Common myeloid progenitor, CD34-positive (primary cell): Measurements from ENCODE around the gene NOD1.
"Not testable (repeated sequence)": the region's sequence is repeated elsewhere in the genome, so short reads cannot be mapped to it uniquely, and the experiment has no call there.

Experiments
- CTCF ChIA-PET: fragments of 350-600 bp; sonication (Branson Sonifier 250); formaldehyde crosslinking; loops from one replicate; lab custom pipeline; 2021; ENCODE audit warnings: antibody characterized with exemption; lab: Charles Lee
- POLR2A ChIA-PET: fragments of 350-600 bp; sonication (Branson Sonifier 250); formaldehyde crosslinking; loops from one replicate; lab custom pipeline; 2021; ENCODE audit warnings: antibody characterized with exemption; lab: Charles Lee
- DNase-seq, 3 donors: peaks; one replicate each; pipeline versions ENCODE4 v3.0.0 to v3.0.0-alpha.2; 2013
- H3K27ac ChIP-seq, 2 experiments: 1 replicate in 1 of 2; 2 replicates in 1 of 2; pipeline ENCODE4 v1.7.0; 2013; ENCODE audit warnings: inconsistent platforms in 2 of 2, low read length in 2 of 2, mild to moderate bottlenecking in 2 of 2, low read depth in 1 of 2, moderate library complexity in 1 of 2; ENCODE audit not compliant: severe bottlenecking in 2 of 2, insufficient read depth in 1 of 2, poor library complexity in 1 of 2
- H3K27me3 ChIP-seq, 5 experiments: replicated peaks in 2 of 5; 1 replicate in 3 of 5; 2 replicates in 2 of 5; pipeline versions ENCODE4 v1.6.1 to v1.7.0; 2013; ENCODE audit warnings: low read length in 4 of 5, mild to moderate bottlenecking in 2 of 5, moderate library complexity in 2 of 5, inconsistent platforms in 1 of 5; ENCODE audit not compliant: insufficient read depth in 5 of 5, control insufficient read depth in 4 of 5
- H3K36me3 ChIP-seq, 4 experiments: 1 replicate in 2 of 4; 2 replicates in 2 of 4; pipeline versions ENCODE4 v1.6.1 to v1.7.0; 2013; ENCODE audit warnings: low read length in 3 of 4, control low read depth in 1 of 4, mild to moderate bottlenecking in 1 of 4; ENCODE audit not compliant: control insufficient read depth in 4 of 4, insufficient read depth in 4 of 4
- H3K4me1 ChIP-seq, 4 experiments: 1 replicate in 3 of 4; 2 replicates in 1 of 4; pipeline versions ENCODE4 v1.6.1 to v1.7.1; 2013; ENCODE audit warnings: low read length in 3 of 4, mild to moderate bottlenecking in 3 of 4, control low read depth in 1 of 4, inconsistent platforms in 1 of 4, moderate library complexity in 1 of 4; ENCODE audit not compliant: control insufficient read depth in 4 of 4, insufficient read depth in 4 of 4; ENCODE audit errors: control extremely low read depth in 1 of 4
- H3K4me3 ChIP-seq, 7 experiments: 1 replicate in 4 of 7; 2 replicates in 3 of 7; pipeline versions ENCODE4 v1.5.1 to v1.7.0; 2013; ENCODE audit warnings: mild to moderate bottlenecking in 7 of 7, low read length in 6 of 7, moderate library complexity in 6 of 7, inconsistent platforms in 2 of 7, low read depth in 2 of 7, control low read depth in 1 of 7; ENCODE audit not compliant: insufficient read depth in 4 of 7, control insufficient read depth in 1 of 7; ENCODE audit errors: extremely low read depth in 1 of 7
- H3K9me3 ChIP-seq, 5 experiments: 1 replicate in 4 of 5; 2 replicates in 1 of 5; pipeline versions ENCODE4 v1.6.1 to v1.7.1; 2013; ENCODE audit warnings: low read length in 4 of 5, mild to moderate bottlenecking in 2 of 5, inconsistent platforms in 1 of 5, low read depth in 1 of 5, moderate library complexity in 1 of 5; ENCODE audit not compliant: control insufficient read depth in 4 of 5, insufficient read depth in 2 of 5; ENCODE audit errors: control extremely low read depth in 1 of 5
- WGBS: methylation state at CpG from one replicate; pipeline ENCODE4 v1.1.5; 2013; ENCODE audit not compliant: insufficient coverage; 5-methylcytosine and 5-hydroxymethylcytosine counted together

Gene NOD1

GRCh38 chr7:30421647-30422196, 56.9 kb downstream of the NOD1 start:
- Histone ChIP-seq H3K36me3 (peaks cover 7 to 28% (median 21%) of the 10 kb centered on the region in 4 experiments), H3K4me3 (no peak overlapping the region), H3K4me1 (peaks cover 0 to 6% (median 1%) of the 10 kb centered on the region in 4 experiments), H3K9me3 (peaks cover 0 to 4% (median 0%) of the 10 kb centered on the region in 5 experiments), H3K27me3 (no peaks in the 10 kb centered on the region), H3K27ac (no peak overlapping the region)
- ChIA-PET CTCF (interaction anchor here (0.7 kb wide), 1 partner anchor 33 kb away, joined by 3 read pairs; no protein-coding TSS in a partner anchor), POLR2A (no interaction called here)
- WGBS: 100% methylated on average over 2 of the region's 3 CpGs
- DNase-seq: peak in 1 of 3 donors; percentile 19

GRCh38 chr7:30420662-30421061, 57.9 kb downstream of the NOD1 start:
- Histone ChIP-seq H3K4me3 (no peak overlapping the region), H3K27ac (no peak overlapping the region), H3K9me3 (peaks cover 0 to 4% (median 0%) of the 10 kb centered on the region in 5 experiments), H3K4me1 (peaks cover 0 to 6% (median 1%) of the 10 kb centered on the region in 4 experiments), H3K36me3 (peaks cover 6 to 19% (median 16%) of the 10 kb centered on the region in 4 experiments), H3K27me3 (no peaks in the 10 kb centered on the region)
- ChIA-PET POLR2A (no interaction called here), CTCF (no interaction called here)
- 83% methylated on average over 2 of the region's 3 CpGs for WGBS
- no peak for DNase-seq

GRCh38 chr7:30420080-30420479, 58.5 kb downstream of the NOD1 start:
- H3K27ac ChIP-seq, H3K4me3 ChIP-seq, H3K4me1 ChIP-seq, H3K27me3 ChIP-seq, DNase-seq, CTCF ChIA-PET, POLR2A ChIA-PET, H3K9me3 ChIP-seq: not testable (repeated sequence)
- H3K36me3 ChIP-seq: peaks cover 2 to 13% (median 12%) of the 10 kb centered on the region in 4 experiments
- no CpG with 5 or more reads among the region's 26 CpGs for WGBS

GRCh38 chr7:30413864-30414263, 64.7 kb downstream of the NOD1 start:
- CTCF ChIA-PET: interaction anchor here (1.4 to 5.7 kb wide), 3 partner anchors 25 to 137 kb away, joined by 3 to 47 read pairs (median 5); no protein-coding TSS in a partner anchor
- DNase-seq: no peak
- POLR2A ChIA-PET: no interaction called here
- Histone ChIP-seq H3K36me3 (no peaks in the 10 kb centered on the region), H3K27ac (no peak overlapping the region), H3K4me1 (peaks cover 0 to 3% (median 0%) of the 10 kb centered on the region in 4 experiments), H3K27me3 (no peaks in the 10 kb centered on the region), H3K9me3 (peaks cover 0 to 11% (median 5%) of the 10 kb centered on the region in 5 experiments), H3K4me3 (no peak overlapping the region)
- 99% methylated on average over 7 of the region's 7 CpGs for WGBS

GRCh38 chr7:30412782-30413504, 65.6 kb downstream of the NOD1 start:
- CTCF ChIA-PET: interaction anchor here (1.0 to 5.7 kb wide), 5 partner anchors 26 to 136 kb away, joined by 3 to 47 read pairs (median 5); no protein-coding TSS in a partner anchor
- DNase-seq: peak; percentile 47 to 69 (median 69)
- POLR2A ChIA-PET: no interaction called here
- H3K36me3 ChIP-seq: no peaks in the 10 kb centered on the region
- peaks cover 0 to 11% (median 5%) of the 10 kb centered on the region in 5 experiments for H3K9me3 ChIP-seq
- 70% methylated on average over 3 of the region's 5 CpGs for WGBS
- no peak overlapping the region for H3K4me3 ChIP-seq
- no peaks in the 10 kb centered on the region for H3K27me3 ChIP-seq
- no peak overlapping the region for H3K27ac ChIP-seq
- peaks cover 0 to 3% (median 0%) of the 10 kb centered on the region in 4 experiments for H3K4me1 ChIP-seq

GRCh38 chr7:30411897-30412296, 66.7 kb downstream of the NOD1 start:
- H3K4me1 ChIP-seq: peaks cover 0 to 3% (median 0%) of the 10 kb centered on the region in 4 experiments
- no peak for DNase-seq
- H3K9me3 ChIP-seq: peaks cover 0 to 11% (median 5%) of the 10 kb centered on the region in 5 experiments
- CTCF ChIA-PET: interaction anchor here (1.8 to 5.7 kb wide), 2 partner anchors 130 to 135 kb away, joined by 6 to 47 read pairs; no protein-coding TSS in a partner anchor
- H3K4me3 ChIP-seq: no peak overlapping the region
- H3K36me3 ChIP-seq: no peaks in the 10 kb centered on the region
- no peaks in the 10 kb centered on the region for H3K27me3 ChIP-seq
- WGBS: no CpG with 5 or more reads among the region's 3 CpGs
- POLR2A ChIA-PET: no interaction called here
- no peak overlapping the region for H3K27ac ChIP-seq

GRCh38 chr7:30411173-30411572, 67.4 kb downstream of the NOD1 start:
- POLR2A ChIA-PET: no interaction called here
- DNase-seq: no peak
- Histone ChIP-seq H3K4me3 (no peak overlapping the region), H3K36me3 (no peaks in the 10 kb centered on the region), H3K9me3 (peaks cover 0 to 11% (median 5%) of the 10 kb centered on the region in 5 experiments), H3K27ac (no peak overlapping the region), H3K4me1 (peaks cover 0 to 3% (median 0%) of the 10 kb centered on the region in 4 experiments), H3K27me3 (no peaks in the 10 kb centered on the region)
- WGBS: 93% methylated on average over 2 of the region's 2 CpGs
- CTCF ChIA-PET: interaction anchor here (1.8 to 5.7 kb wide), 2 partner anchors 129 to 134 kb away, joined by 6 to 47 read pairs; no protein-coding TSS in a partner anchor
